HEK293 (cell line): ENCODE results near the gene CASK.
"Not testable (repeated sequence)": the region's sequence is repeated elsewhere in the genome, so short reads cannot be mapped to it uniquely, and the experiment has no call there.

Experiments used
- CTCF ChIP-seq: fragments of 450-650 bp; formaldehyde crosslinking; IDR thresholded peaks from 2 replicates; pipeline ENCODE4 v1.5.1; 2016; ENCODE audit warnings: missing biosample characterization, missing genetic modification characterization
- MEIS1 ChIP-seq: sonication (generic); formaldehyde crosslinking; IDR thresholded peaks from 2 replicates; pipeline ENCODE4 v1.8.1; 2022; ENCODE audit warnings: missing genetic modification reagents, mild to moderate bottlenecking, borderline replicate concordance
- PRDM4 ChIP-seq: fragments of 450-650 bp; formaldehyde crosslinking; IDR thresholded peaks from 2 replicates; pipeline ENCODE4 v1.5.1; 2017; ENCODE audit warnings: missing biosample characterization, missing genetic modification characterization
- ZBTB48 ChIP-seq: fragments of 450-650 bp; formaldehyde crosslinking; IDR thresholded peaks from 2 replicates; pipeline ENCODE4 v1.5.1; 2016; ENCODE audit warnings: missing biosample characterization, missing genetic modification characterization
- ZBTB8A ChIP-seq: fragments of 450-650 bp; formaldehyde crosslinking; IDR thresholded peaks from 2 replicates; pipeline ENCODE4 v1.5.1; 2016; ENCODE audit warnings: missing biosample characterization, missing genetic modification characterization
- ZNF239 ChIP-seq: fragments of 450-650 bp; formaldehyde crosslinking; IDR thresholded peaks from 2 replicates; pipeline ENCODE4 v1.5.1; 2016; ENCODE audit warnings: missing biosample characterization, missing genetic modification characterization
- ZNF362 ChIP-seq: fragments of 450-650 bp; formaldehyde crosslinking; IDR thresholded peaks from 2 replicates; pipeline ENCODE4 v1.5.1; 2016; ENCODE audit warnings: missing biosample characterization, missing genetic modification characterization
- ZNF510 ChIP-seq: fragments of 450-650 bp; formaldehyde crosslinking; IDR thresholded peaks from 2 replicates; pipeline ENCODE4 v1.5.1; 2018; ENCODE audit warnings: mild to moderate bottlenecking, missing genetic modification characterization, missing biosample characterization; ENCODE audit not compliant: insufficient replicate concordance
- ZNF624 ChIP-seq: fragments of 450-650 bp; formaldehyde crosslinking; IDR thresholded peaks from 2 replicates; pipeline ENCODE4 v1.5.1; 2017; ENCODE audit warnings: missing biosample characterization, missing genetic modification characterization
- ZNF654 ChIP-seq: fragments of 450-650 bp; formaldehyde crosslinking; IDR thresholded peaks from 2 replicates; pipeline ENCODE4 v1.5.1; 2016; ENCODE audit warnings: low read depth, missing biosample characterization, missing genetic modification characterization
- ZSCAN16 ChIP-seq: fragments of 450-650 bp; formaldehyde crosslinking; IDR thresholded peaks from 2 replicates; pipeline ENCODE4 v1.5.1; 2016; ENCODE audit warnings: missing biosample characterization, missing genetic modification characterization
- ZSCAN23 ChIP-seq: fragments of 450-650 bp; formaldehyde crosslinking; IDR thresholded peaks from 2 replicates; pipeline ENCODE4 v1.5.1; 2016; ENCODE audit warnings: missing biosample characterization, missing genetic modification characterization

- TF ChIP-seq ZNF510 (tag by site-specific recombination); ZSCAN16 (tag by site-specific recombination); ZNF654 (tag by site-specific recombination); CTCF (tag by site-specific recombination); MEIS1; ZBTB8A (tag by site-specific recombination); PRDM4 (tag by site-specific recombination); ZNF362 (tag by site-specific recombination); ZNF239 (tag by site-specific recombination); ZBTB48 (tag by site-specific recombination); ZSCAN23; ZNF624: not testable (repeated sequence)
Observed at GRCh38 chrX:41676361-41676760, 247.0 kb downstream of the CASK start.
